ENCODE data around the gene NREP. TPM values are rescaled to one million over a fixed set of nuclear protein-coding genes. Genes with fewer than 3 reads are reported as not detected.

Gene NREP
- total RNA-seq, 4 donors from 2014 or later: 4.6 to 14.2 (median 7.4) TPM

- TF ChIP-seq POLR2A (IDR thresholded peaks at IDR 0.05) (no peak), CTCF (IDR thresholded peaks at IDR 0.05) (no peak)
- H3K4me1 ChIP-seq: peaks cover 11 to 72% (median 26%) of the 10 kb centered on the region in 3 donors
- H3K9me3 ChIP-seq: no peaks in the 10 kb centered on the region
- no peak for DNase-seq
- intact Hi-C loops (cut with DNase I): no loop called here
- WGBS, 2 donors: 14 to 27% methylated on average over 6 of the region's 6 CpGs
- no peaks in the 10 kb centered on the region for H3K27me3 ChIP-seq
- no peak overlapping the region for H3K27ac ChIP-seq
- no peaks in the 10 kb centered on the region for H3K36me3 ChIP-seq
- no peak overlapping the region for H3K4me3 ChIP-seq
Measured at GRCh38 chr5:111697215-111697614, 59.8 kb downstream of the NREP start.

- H3K36me3 ChIP-seq: no peaks in the 10 kb centered on the region
- no peaks in the 10 kb centered on the region for H3K27me3 ChIP-seq
- intact Hi-C loops (cut with DNase I): no loop called here
- no peak for DNase-seq
- no peaks in the 10 kb centered on the region for H3K9me3 ChIP-seq
- 87 to 94% methylated on average over 1 of the region's 1 CpG for WGBS, 2 donors
- H3K4me3 ChIP-seq: no peak overlapping the region
- H3K4me1 ChIP-seq: peaks cover 11 to 72% (median 26%) of the 10 kb centered on the region in 3 donors
- H3K27ac ChIP-seq: no peak overlapping the region
- TF ChIP-seq POLR2A (IDR thresholded peaks at IDR 0.05) (no peak), CTCF (IDR thresholded peaks at IDR 0.05) (no peak)
Measured at GRCh38 chr5:111695991-111696390, 61.0 kb downstream of the NREP start.

- no peaks in the 10 kb centered on the region for H3K27me3 ChIP-seq
- no peak overlapping the region for H3K4me3 ChIP-seq
- H3K27ac ChIP-seq: no peak overlapping the region
- DNase-seq: no peak
- TF ChIP-seq POLR2A (IDR thresholded peaks at IDR 0.05) (no peak), CTCF (IDR thresholded peaks at IDR 0.05) (no peak)
- no peaks in the 10 kb centered on the region for H3K9me3 ChIP-seq
- H3K4me1 ChIP-seq: peaks cover 11 to 59% (median 23%) of the 10 kb centered on the region in 3 donors
- no peaks in the 10 kb centered on the region for H3K36me3 ChIP-seq
- intact Hi-C loops (cut with DNase I): no loop called here
- 24 to 43% methylated on average over 1 of the region's 1 CpG for WGBS, 2 donors
Measured at GRCh38 chr5:111694133-111694532, 62.9 kb downstream of the NREP start.

- peaks cover 0 to 36% (median 6%) of the 10 kb centered on the region in 3 donors for H3K4me1 ChIP-seq
- H3K27ac ChIP-seq: no peak overlapping the region
- TF ChIP-seq POLR2A (IDR thresholded peaks at IDR 0.05) (no peak), CTCF (IDR thresholded peaks at IDR 0.05) (no peak)
- DNase-seq: no peak
- H3K9me3 ChIP-seq: no peaks in the 10 kb centered on the region
- intact Hi-C loops (cut with DNase I): no loop called here
- H3K4me3 ChIP-seq: no peak overlapping the region
- H3K36me3 ChIP-seq: no peaks in the 10 kb centered on the region
- 83 to 85% methylated on average over 2 of the region's 2 CpGs for WGBS, 2 donors
- no peaks in the 10 kb centered on the region for H3K27me3 ChIP-seq
Measured at GRCh38 chr5:111691914-111692313, 65.1 kb downstream of the NREP start.

GRCh38 chr5:111691508-111691907 is 65.5 kb downstream of the NREP start:
- WGBS, 2 donors: 86 to 92% methylated on average over 3 of the region's 3 CpGs
- TF ChIP-seq POLR2A (IDR thresholded peaks at IDR 0.05): no peak
- TF ChIP-seq CTCF (IDR thresholded peaks at IDR 0.05): no peak
- Histone ChIP-seq H3K9me3 (no peaks in the 10 kb centered on the region), H3K4me3 (no peak overlapping the region), H3K27ac (no peak overlapping the region), H3K36me3 (no peaks in the 10 kb centered on the region), H3K27me3 (no peaks in the 10 kb centered on the region), H3K4me1 (peaks cover 0 to 32% (median 3%) of the 10 kb centered on the region in 3 donors)
- intact Hi-C loops (cut with DNase I): no loop called here
- DNase-seq: no peak
